ENCODE results near the gene KIF17.

DNA sequence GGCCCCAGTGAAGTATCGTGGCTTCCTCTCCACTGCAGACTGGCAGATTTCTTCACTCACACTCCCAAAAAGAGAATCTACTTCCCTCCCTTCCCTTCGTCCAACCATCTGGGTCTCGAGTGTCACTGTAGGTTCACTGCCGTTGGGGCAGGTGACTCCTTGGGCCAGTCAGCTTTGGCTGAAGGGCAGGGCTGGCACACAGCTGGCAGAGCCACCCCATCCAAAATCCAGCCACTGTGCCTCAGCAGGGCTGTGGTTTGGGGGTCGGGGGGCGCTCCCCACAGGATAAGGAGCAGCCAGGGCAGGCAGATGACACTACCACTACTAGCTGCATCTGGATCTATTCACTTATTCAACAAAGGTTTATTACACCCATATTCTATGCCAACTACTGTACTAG is 74.7 kb downstream of the KIF17 start:
- TF ChIP-seq, protein P1, sequence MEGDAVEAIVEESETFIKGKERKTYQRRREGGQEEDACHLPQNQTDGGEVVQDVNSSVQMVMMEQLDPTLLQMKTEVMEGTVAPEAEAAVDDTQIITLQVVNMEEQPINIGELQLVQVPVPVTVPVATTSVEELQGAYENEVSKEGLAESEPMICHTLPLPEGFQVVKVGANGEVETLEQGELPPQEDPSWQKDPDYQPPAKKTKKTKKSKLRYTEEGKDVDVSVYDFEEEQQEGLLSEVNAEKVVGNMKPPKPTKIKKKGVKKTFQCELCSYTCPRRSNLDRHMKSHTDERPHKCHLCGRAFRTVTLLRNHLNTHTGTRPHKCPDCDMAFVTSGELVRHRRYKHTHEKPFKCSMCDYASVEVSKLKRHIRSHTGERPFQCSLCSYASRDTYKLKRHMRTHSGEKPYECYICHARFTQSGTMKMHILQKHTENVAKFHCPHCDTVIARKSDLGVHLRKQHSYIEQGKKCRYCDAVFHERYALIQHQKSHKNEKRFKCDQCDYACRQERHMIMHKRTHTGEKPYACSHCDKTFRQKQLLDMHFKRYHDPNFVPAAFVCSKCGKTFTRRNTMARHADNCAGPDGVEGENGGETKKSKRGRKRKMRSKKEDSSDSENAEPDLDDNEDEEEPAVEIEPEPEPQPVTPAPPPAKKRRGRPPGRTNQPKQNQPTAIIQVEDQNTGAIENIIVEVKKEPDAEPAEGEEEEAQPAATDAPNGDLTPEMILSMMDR (IDR thresholded peaks at IDR 0.05): no peak
- TF ChIP-seq EZH2 (IDR thresholded peaks at IDR 0.05) (no peak), EZH2phosphoT487 (IDR thresholded peaks at IDR 0.05) (no peak)

All from neural progenitor cell (in vitro differentiated cells).